GM18526 (cell line): Measurements from ENCODE around the gene RPS5.

Experiments
- POLR2A ChIP-seq: IDR thresholded peaks from 3 replicates; pipeline ENCODE4 v1.6.1; 2011; ENCODE audit not compliant: insufficient read length; ENCODE audit errors: extremely low read depth

The RPS5 gene

GRCh38 chr19:58386576-58387337 is at the start of gene RPS5:
RPS5 (plus strand) TSS chr19:58387269; CDS start chr19:58388138, 869 bp downstream.
- peak; percentile 98 for TF ChIP-seq POLR2A

GRCh38 chr19:58338336-58338735 is 48.7 kb upstream of the RPS5 start:
- no peak for TF ChIP-seq POLR2A

GRCh38 chr19:58338825-58339558 is 48.1 kb upstream of the RPS5 start:
- TF ChIP-seq POLR2A = no peak

GRCh38 chr19:58345558-58345957 is 41.5 kb upstream of the RPS5 start:
- TF ChIP-seq POLR2A = no peak

GRCh38 chr19:58346961-58347929 is 39.8 kb upstream of the RPS5 start:
- peak; percentile 68 for TF ChIP-seq POLR2A

GRCh38 chr19:58349590-58349989 is 37.5 kb upstream of the RPS5 start:
- TF ChIP-seq POLR2A = no peak

- TF ChIP-seq POLR2A = no peak
Observed at GRCh38 chr19:58350001-58350861, 36.8 kb upstream of the RPS5 start.

- no peak for TF ChIP-seq POLR2A
Observed at GRCh38 chr19:58350871-58351557, 36.1 kb upstream of the RPS5 start.

GRCh38 chr19:58351558-58351878 is 35.6 kb upstream of the RPS5 start:
- no peak for TF ChIP-seq POLR2A

- TF ChIP-seq POLR2A = no peak
Observed at GRCh38 chr19:58351990-58352755, 34.9 kb upstream of the RPS5 start.

- no peak for TF ChIP-seq POLR2A
Observed at GRCh38 chr19:58352760-58353671, 34.1 kb upstream of the RPS5 start, which contains the start of gene A1BG. A1BG (minus strand) TSS chr19:58353492; CDS start chr19:58353437, 55 bp downstream.

- no peak for TF ChIP-seq POLR2A
Observed at GRCh38 chr19:58353717-58354477, 33.2 kb upstream of the RPS5 start.
